ELF-1 (cell line): Measurements from ENCODE around the gene DNAJB1.
A peak's percentile ranks its signal among the peaks of the same experiment; 100 is the strongest.

Experiments
- DNase-seq: peaks from one replicate; pipeline ENCODE4 v3.0.0-alpha.2; 2016; ENCODE audit warnings: low read depth, low spot score

DNAJB1 gene

DNA sequence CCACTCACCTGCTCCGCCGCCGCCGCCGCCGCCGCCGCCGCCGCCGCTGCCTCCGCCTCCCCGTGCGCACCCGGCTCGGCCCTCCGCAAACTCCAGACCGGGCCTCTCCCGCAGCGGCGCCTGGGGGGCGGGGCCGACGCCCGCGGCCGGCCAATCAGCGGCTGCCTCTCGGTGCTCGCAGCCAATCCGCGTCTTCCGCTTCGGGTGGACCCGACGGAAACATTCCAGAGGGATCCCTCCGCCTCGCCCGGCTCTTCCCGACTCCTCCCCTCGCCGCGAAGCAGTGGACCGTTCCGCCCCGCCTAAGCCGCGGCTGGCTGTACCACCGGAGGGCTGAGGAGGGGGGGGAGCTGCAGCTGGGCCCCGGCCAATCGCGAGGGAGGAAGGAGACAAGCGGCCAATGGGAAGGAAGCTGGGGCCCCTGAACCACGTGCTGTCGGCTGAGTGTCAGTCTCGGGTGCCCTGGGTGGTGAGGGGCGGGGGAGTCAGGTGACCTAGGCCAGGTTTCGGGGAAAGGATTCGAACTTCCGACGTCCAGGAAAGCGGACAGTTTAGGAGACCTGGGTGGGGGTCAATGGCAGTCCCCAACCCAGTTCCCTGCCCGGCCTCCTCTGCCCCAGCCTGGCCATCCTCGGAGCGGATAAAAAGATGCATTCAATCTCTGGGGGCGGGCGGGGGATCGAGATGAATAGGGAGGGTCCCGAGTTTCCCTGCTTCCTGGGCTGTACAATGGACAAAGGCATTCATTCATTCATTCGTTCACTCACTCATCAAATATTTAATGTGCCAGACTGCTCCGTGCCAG lies 22.0 kb downstream of the DNAJB1 start, which contains the start of gene GIPC1:
Gene GIPC1 (minus strand): TSS at position 99 of the 805 bp plus-strand sequence. CDS start 13,151 bp downstream, outside the sequence.
- peak; percentile 100 for DNase-seq

GRCh38 chr19:14495672-14496028 lies 22.5 kb downstream of the DNAJB1 start:
- DNase-seq: no peak

DNA sequence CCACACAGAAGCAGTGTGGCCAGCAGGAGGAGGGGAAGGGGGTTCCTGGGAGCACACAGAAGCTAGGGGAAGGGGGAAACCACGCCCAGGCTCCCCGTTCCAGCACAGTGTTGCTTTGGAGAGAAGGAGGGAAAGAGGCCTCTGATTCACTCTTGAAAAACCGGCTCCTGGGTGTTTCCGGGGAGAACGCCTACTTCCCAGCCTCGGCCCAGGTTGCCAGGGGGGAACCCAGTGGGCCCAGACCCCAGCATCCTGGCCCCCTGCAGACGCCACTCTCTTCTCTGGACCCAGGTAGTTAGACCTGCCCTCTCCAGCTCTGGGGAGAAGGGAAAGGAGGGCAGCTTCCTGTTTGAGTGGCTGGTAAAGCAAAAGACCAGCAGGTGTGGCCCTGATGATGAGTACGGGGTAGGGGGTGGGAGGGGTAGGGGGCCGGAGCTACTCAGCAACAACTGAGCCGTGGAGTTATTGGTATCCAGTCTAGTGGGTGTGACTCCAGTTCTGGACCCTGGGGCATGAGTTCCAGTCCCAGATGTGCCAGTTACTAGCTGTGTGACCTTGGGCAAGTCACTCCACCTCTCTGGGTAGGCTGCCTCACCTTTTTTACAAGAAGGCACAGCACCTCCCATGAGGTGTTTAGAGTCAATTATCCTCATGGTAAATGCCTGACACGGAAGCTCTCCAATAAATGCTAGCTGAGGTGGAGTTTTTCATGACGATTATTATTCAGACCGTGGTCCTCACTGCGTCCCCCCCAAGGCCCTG lies 23.1 kb downstream of the DNAJB1 start:
- no peak for DNase-seq

DNA sequence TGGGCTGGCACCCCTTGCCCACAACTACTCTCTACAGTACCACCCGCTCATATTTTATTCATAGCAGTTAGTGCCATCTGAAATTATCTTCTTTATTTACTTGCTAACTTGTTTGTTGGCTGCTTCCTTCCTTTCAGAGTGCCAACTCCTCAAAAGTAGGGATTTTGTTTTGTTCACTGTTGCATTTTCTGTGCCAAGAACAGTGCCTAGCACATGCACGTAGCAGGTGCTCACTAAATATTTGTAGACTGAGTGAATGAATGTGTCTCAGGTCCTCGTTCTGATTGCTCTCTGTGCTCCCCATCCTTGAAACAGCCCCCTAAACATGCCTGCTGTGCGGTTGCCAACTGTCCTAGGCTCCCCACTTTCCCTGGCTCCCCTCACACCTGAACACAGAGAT lies 23.8 kb downstream of the DNAJB1 start:
- DNase-seq: no peak

GRCh38 chr19:14492756-14493337 lies 25.4 kb downstream of the DNAJB1 start:
- DNase-seq: no peak

DNA sequence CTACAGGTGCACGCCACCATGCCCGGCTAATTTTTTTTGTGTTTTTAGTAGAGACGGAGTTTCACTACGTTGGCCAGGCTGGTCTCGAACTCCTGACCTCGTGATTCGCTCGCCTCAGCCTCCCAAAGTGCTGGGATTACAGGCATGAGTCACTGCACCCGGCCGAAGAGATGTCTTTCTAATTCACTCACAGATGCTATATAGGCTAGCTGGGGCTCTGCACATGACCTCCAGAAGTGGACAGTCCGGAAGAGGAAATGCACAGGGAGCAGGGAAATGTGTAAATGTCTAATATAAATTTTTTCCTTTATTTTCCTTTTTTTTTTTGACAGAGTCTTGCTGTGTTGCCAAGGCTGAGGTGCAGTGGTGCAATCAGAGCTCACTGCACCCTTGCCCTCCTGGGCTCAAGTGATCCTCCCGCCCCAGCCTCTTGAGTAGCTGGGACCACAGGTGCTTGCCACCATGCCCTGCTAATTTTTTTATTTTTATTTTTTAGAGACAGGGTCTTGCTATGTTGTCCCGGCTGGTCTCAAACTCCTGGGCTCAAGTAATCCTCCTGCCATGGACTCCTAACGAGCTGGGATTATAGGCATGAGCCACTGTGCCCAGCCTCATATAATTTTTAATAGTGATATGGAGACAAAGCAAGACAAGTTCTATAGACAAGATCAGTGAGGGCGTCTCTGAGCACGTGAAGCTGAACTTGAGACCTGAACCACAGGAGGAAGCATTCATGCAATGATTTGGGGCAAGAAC lies 30.6 kb downstream of the DNAJB1 start:
- no peak for DNase-seq

DNA sequence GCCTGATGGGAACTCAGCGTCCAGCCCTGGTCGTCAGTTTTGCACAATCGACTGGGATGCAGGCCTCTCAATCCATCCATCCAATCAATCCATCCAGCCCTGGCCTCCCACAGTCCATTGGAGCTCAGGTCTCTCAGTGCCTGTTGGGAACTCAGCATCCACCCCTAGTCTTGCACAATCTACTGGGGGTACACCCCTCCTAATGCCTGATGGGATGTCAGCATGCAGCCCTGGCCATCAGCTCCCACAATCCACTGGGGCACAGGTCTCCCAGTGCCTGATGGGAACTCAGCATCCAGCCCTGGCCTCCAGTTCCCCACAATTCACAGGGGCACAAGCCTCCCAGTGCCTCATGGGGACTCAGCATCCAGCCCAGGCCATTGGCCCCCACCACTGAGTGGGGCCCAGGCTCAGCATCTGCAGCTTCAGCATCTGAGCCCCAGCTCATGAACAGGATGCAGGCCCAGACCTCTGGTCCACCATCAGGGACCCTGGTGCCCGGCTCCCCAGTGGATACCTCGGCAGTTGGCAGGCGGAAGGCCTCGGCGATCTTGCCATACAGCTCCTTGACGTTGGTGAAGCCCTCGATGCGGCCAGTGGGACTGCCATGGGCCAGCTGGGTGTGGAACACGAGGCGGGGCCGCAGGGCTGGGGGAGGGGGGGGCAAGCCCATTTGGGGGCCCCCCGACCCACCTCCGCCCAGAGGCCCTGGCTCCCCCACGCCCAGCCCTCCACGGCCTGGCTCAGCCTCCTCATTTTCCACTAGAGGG lies 35.8 kb downstream of the DNAJB1 start:
- no peak for DNase-seq

DNA sequence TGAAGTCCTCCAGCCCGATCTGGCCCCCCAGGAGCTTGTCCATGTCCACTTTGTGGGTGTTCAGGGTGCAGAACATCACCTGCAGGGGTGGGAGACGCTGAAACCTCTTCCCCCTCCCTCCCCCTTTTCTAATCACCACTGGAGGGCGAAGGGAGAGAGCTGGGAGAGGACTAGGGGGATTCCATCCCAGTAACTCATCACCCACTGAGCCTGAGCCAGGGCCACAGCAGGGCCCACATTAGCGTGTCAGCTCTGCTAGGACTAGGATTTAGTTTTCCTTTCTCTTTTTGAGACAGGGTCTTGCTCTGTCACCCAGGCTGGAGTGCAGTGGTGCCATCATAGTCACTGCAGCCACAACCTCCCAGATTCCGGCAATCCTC lies 37.5 kb downstream of the DNAJB1 start:
- no peak for DNase-seq

GRCh38 chr19:14479975-14480699 lies 38.1 kb downstream of the DNAJB1 start:
- DNase-seq: peak; percentile 94

DNA sequence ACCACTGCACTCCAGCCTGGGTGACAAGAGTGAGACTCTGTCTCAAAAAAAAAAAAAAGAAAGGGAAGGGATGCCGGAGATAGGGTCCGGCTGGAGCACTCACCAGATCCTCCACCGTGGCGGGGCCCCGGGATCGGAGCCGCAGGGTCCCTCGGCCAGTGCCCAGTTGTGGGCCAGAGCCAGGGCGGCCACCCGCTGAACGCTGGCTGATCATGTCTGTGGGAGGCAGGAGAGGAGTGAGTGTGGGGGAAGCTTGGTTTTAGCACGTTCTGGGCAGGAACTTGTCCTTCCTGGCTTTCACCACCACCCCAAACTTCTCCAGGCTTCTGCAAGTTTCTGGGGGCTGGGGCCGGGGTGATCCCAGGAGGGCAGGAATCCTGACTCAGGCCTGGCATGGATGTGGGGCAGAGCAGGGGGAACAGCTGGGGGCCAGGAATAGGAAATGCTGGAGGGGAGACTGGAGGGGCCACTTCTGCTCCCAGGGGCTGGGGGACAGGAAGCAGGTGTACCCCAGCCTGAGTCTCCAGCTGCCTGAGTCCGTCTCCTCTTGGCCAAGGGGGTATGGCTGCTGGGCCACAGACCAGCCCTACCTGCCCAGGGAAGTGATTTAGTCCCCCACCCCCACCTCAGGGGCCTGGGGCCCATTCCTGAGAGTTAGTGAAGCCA lies 38.8 kb downstream of the DNAJB1 start:
- DNase-seq: no peak

DNA sequence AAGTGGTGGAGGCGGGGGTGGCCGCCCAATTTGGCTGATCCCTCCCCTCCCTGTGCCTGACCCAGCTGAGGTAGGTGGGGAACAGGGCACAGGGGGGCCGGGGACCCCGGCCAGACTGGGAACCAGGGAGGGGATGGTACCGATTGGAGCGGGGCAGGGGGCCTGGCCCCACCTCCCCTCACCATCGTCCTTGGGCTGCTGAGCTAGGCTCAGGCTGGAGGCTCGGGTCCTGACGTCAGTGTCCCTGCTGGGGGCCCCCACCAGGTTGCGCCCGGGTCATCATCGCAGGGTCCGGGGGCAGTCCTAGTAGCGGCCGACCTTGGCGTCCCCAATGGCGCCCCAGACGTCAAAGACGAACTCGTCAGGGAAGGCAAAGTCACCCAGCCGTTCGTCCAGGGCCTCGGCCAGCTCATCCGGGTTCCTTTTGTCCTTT lies 40.1 kb downstream of the DNAJB1 start:
- no peak for DNase-seq

- DNase-seq: no peak
Observed at GRCh38 chr19:14477418-14478112, 40.6 kb downstream of the DNAJB1 start.

DNA sequence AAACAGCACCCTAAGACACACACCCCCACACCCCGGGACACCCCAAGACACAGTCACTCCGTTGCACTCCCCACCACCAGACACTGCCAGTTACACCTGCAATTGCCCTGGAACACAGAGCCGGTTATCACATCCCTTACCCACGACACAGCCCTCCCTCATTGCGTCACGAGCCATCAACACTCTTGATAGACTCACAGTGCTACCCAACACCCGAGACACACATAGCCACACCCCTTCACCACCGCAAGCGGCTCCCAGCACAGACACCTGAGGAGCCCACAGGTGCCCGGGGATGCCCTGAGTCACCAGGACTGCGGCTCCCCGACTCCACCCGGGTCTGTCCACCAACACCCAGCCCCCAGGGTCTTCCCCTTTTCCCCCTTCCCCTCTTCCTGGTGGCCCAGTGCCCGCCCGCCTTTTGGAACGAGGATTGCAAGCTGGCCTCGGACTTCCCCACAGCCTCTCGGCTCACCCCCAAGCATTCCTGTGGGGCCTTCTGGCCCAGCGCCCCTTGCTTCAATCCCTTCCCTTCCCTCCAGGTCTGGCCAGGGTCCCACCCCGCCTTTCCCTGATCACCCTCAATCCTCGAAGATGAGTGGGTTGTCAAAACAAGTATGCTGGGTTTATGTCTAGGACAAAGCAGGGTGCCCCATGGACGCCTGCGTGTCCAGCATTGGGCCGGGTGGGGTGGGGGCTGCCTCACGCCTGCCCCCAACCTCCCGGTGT lies 41.4 kb downstream of the DNAJB1 start:
- DNase-seq: peak; percentile 15

DNA sequence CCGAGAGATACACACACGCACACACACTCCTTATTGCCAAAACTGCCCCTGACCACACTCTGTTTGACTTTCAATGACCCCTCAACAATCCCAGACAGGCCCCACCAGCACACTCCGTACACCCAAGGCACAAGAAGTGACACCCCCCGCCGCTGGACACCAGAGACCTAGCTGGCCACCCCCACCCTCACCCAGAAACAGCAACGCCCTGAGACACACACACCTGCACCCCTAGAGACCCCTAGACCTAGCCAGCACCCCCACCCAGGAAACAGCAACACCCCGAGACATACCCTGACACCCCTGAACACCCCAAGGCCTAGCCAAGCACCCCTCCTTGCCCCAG lies 41.9 kb downstream of the DNAJB1 start:
- no peak for DNase-seq

DNA sequence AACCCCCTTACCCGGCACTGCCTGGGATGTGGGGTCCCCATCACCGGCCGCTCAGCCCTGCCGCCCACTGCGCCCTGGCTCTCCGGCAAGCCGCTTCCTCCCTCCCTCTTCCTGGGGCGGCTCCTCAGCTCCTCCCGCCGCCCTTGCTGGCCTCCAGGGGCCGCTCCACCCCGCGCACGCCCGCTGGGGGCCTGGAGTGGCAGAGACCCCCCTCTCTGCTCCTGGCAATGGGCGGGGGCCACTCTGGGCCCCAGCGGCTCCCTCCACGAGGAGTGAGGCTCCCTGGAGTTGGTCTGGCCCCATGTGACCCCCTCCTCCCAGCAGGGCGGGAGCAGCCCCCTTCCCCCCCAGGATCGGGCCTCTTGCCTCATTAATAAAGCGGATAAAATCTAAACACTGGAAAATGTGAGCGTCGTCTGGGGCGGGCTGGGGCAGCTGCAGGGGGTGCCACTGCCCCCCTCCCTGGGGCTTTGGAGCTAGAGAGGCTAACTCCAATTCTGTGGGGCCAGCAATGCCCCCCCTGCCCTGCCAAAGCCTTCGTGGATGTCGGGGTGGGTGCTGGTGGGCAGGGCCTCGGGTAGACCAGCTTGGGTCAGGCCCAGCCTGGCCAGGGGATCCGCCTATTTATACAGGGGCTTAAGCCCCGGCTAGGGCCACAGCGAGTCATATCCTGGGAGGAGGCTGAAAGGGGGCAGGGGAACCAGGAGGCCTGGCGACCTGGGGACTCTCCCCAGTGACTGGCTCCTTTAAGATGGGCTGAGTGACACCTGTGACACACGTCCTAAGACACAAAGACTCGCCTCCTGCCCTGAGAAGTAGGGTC lies 42.7 kb downstream of the DNAJB1 start, which contains the start of gene PTGER1:
Gene PTGER1 (minus strand): TSS at position 104 of the 823 bp plus-strand sequence. CDS start 1,034 bp downstream, outside the sequence.
- peak; percentile 50 for DNase-seq

DNA sequence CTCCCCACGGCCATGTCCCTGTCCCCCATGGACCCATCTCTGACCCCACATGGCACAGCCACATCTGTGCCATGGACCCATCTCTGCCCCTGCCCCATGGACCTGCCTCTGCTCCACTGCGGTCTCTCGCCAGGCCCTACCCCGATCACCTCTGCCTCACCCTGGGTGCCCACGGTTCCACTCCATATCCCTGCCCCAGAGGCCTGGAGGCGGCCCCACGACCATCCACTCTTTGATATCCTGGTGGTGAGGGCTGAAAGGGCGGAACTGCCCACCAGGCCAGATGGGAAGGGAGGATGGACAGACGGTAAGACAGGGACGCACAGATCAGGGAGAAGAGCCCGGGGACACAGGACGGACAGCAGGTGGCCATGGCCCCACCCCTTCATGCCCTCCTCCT lies 43.4 kb downstream of the DNAJB1 start:
- no peak for DNase-seq

DNA sequence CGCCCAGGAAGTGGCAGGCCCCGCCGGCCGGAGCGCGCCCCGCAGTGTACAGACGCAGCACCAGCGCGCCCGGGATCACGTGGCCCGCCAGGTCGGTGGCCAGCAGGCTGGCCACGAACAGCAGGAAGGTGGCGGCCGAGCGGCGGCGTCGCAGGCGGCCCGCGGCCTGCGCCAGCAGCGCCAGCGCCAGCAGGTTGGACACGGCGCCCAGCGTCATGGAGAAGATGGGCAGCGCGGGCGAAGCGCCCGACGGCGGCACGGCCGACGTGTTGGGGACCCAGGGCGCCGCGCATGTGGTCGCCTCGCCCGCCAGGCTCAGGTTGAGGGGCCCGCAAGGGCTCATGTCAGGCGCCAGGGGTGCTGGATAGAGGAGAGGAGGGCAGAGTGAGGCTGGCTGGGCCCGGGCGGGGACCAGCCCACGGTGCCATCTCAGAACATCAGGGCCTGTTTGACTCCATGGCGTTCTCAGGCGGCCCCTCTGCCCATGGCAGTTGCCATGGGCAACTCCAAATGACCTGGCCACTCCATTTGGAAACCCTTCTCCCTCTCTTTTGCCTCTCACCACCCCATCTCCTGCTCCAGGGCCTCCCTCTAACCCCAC lies 44.1 kb downstream of the DNAJB1 start:
- DNase-seq: peak; percentile 40
